ENCODE results near the gene ALDH1A1. TPM values are rescaled to one million over a fixed set of nuclear protein-coding genes. Genes with fewer than 3 reads are reported as not detected.

Gene ALDH1A1
- total and polyA plus RNA-seq, 5 donors = 35.3 to 56.7 (median 40.8) TPM

GRCh38 chr9:72986522-72987116, 33.8 kb upstream of the ALDH1A1 start:
- 92% methylated on average over 6 of the region's 6 CpGs for WGBS
- Histone ChIP-seq H3K9me3 (ENCODE audit: control insufficient read depth, low read length) (no peaks in the 10 kb centered on the region), H3K27ac (ENCODE audit: low read length) (no peak overlapping the region), H3K4me3 (ENCODE audit: low read length) (no peak overlapping the region), H3K4me1 (ENCODE audit: control insufficient read depth, insufficient read depth, low read length) (peaks cover 3% of the 10 kb centered on the region), H3K27me3 (ENCODE audit: control insufficient read depth, insufficient read depth) (no peaks in the 10 kb centered on the region)
- ATAC-seq (no peak), DNase-seq (no peak)
- intact Hi-C loops (cut with DNase I) = no loop called here

- 92% methylated on average over 3 of the region's 3 CpGs for WGBS
- ATAC-seq = no peak
- Histone ChIP-seq H3K9me3 (ENCODE audit: control insufficient read depth, low read length) (no peaks in the 10 kb centered on the region), H3K27me3 (ENCODE audit: control insufficient read depth, insufficient read depth) (no peaks in the 10 kb centered on the region), H3K27ac (ENCODE audit: low read length) (no peak overlapping the region), H3K4me3 (ENCODE audit: low read length) (no peak overlapping the region), H3K4me1 (ENCODE audit: control insufficient read depth, insufficient read depth, low read length) (peaks cover 3% of the 10 kb centered on the region)
- intact Hi-C loops (cut with DNase I) = no loop called here
- DNase-seq = no peak
Measured at GRCh38 chr9:72985746-72986145, 32.9 kb upstream of the ALDH1A1 start.

GRCh38 chr9:72984991-72985390, 32.1 kb upstream of the ALDH1A1 start:
- WGBS = 58% methylated on average over 3 of the region's 3 CpGs
- intact Hi-C loops (cut with DNase I) = no loop called here
- DNase-seq = peak in 1 of 3 donors; percentile 30

GRCh38 chr9:72984226-72984947, 31.5 kb upstream of the ALDH1A1 start:
- WGBS = 52% methylated on average over 2 of the region's 2 CpGs
- no peak overlapping the region for H3K27ac ChIP-seq (ENCODE audit: low read length)
- intact Hi-C loops (cut with DNase I) = no loop called here
- H3K27me3 ChIP-seq (ENCODE audit: control insufficient read depth, insufficient read depth) = no peaks in the 10 kb centered on the region
- no peak for ATAC-seq
- peaks cover 3% of the 10 kb centered on the region for H3K4me1 ChIP-seq (ENCODE audit: control insufficient read depth, insufficient read depth, low read length)
- no peak for DNase-seq
- H3K9me3 ChIP-seq (ENCODE audit: control insufficient read depth, low read length) = no peaks in the 10 kb centered on the region
- no peak overlapping the region for H3K4me3 ChIP-seq (ENCODE audit: low read length)

More at GRCh38 chr9:72984991-72985390, 32.1 kb upstream of the ALDH1A1 start:
- Histone ChIP-seq H3K27me3 (ENCODE audit: control insufficient read depth, insufficient read depth) (no peaks in the 10 kb centered on the region), H3K4me3 (ENCODE audit: low read length) (no peak overlapping the region), H3K4me1 (ENCODE audit: control insufficient read depth, insufficient read depth, low read length) (peaks cover 3% of the 10 kb centered on the region), H3K27ac (ENCODE audit: low read length) (no peak overlapping the region), H3K9me3 (ENCODE audit: control insufficient read depth, low read length) (no peaks in the 10 kb centered on the region)
- peak; percentile 66 to 87 for ATAC-seq

GRCh38 chr9:72983512-72984225, 30.8 kb upstream of the ALDH1A1 start:
- H3K27me3 ChIP-seq (ENCODE audit: control insufficient read depth, insufficient read depth) = no peaks in the 10 kb centered on the region
- no peaks in the 10 kb centered on the region for H3K9me3 ChIP-seq (ENCODE audit: control insufficient read depth, low read length)
- WGBS = 51% methylated on average over 5 of the region's 5 CpGs
- H3K4me3 ChIP-seq (ENCODE audit: low read length) = no peak overlapping the region
- peaks cover 3% of the 10 kb centered on the region for H3K4me1 ChIP-seq (ENCODE audit: control insufficient read depth, insufficient read depth, low read length)
- intact Hi-C loops (cut with DNase I) = no loop called here
- no peak for DNase-seq
- ATAC-seq = no peak
- no peak overlapping the region for H3K27ac ChIP-seq (ENCODE audit: low read length)

GRCh38 chr9:72983056-72983455, 30.2 kb upstream of the ALDH1A1 start:
- no peaks in the 10 kb centered on the region for H3K27me3 ChIP-seq (ENCODE audit: control insufficient read depth, insufficient read depth)
- intact Hi-C loops (cut with DNase I) = no loop called here
- H3K4me1 ChIP-seq (ENCODE audit: control insufficient read depth, insufficient read depth, low read length) = peaks cover 3% of the 10 kb centered on the region
- H3K27ac ChIP-seq (ENCODE audit: low read length) = no peak overlapping the region
- H3K4me3 ChIP-seq (ENCODE audit: low read length) = no peak overlapping the region
- ATAC-seq (no peak), DNase-seq (no peak)
- no peaks in the 10 kb centered on the region for H3K9me3 ChIP-seq (ENCODE audit: control insufficient read depth, low read length)

GRCh38 chr9:72982146-72982799, 29.4 kb upstream of the ALDH1A1 start:
- WGBS = 88% methylated on average over 5 of the region's 5 CpGs
- Histone ChIP-seq H3K27me3 (ENCODE audit: control insufficient read depth, insufficient read depth) (no peaks in the 10 kb centered on the region), H3K4me1 (ENCODE audit: control insufficient read depth, insufficient read depth, low read length) (peaks cover 3% of the 10 kb centered on the region), H3K27ac (ENCODE audit: low read length) (no peak overlapping the region), H3K9me3 (ENCODE audit: control insufficient read depth, low read length) (no peaks in the 10 kb centered on the region), H3K4me3 (ENCODE audit: low read length) (no peak overlapping the region)
- ATAC-seq (no peak), DNase-seq (no peak)
- intact Hi-C loops (cut with DNase I) = no loop called here

GRCh38 chr9:72981433-72981832, 28.6 kb upstream of the ALDH1A1 start:
- DNase-seq (no peak), ATAC-seq (no peak)
- H3K27me3 ChIP-seq (ENCODE audit: control insufficient read depth, insufficient read depth) = no peaks in the 10 kb centered on the region
- no peak overlapping the region for H3K4me3 ChIP-seq (ENCODE audit: low read length)
- intact Hi-C loops (cut with DNase I) = no loop called here
- 94% methylated on average over 5 of the region's 5 CpGs for WGBS
- H3K27ac ChIP-seq (ENCODE audit: low read length) = no peak overlapping the region
- H3K9me3 ChIP-seq (ENCODE audit: control insufficient read depth, low read length) = no peaks in the 10 kb centered on the region
- peaks cover 3% of the 10 kb centered on the region for H3K4me1 ChIP-seq (ENCODE audit: control insufficient read depth, insufficient read depth, low read length)

GRCh38 chr9:72980600-72981265, 27.9 kb upstream of the ALDH1A1 start:
- intact Hi-C loops (cut with DNase I) = no loop called here
- 72% methylated on average over 12 of the region's 12 CpGs for WGBS

GRCh38 chr9:72980183-72980582, 27.3 kb upstream of the ALDH1A1 start:
- Histone ChIP-seq H3K9me3 (ENCODE audit: control insufficient read depth, low read length) (no peaks in the 10 kb centered on the region), H3K4me1 (ENCODE audit: control insufficient read depth, insufficient read depth, low read length) (peaks cover 3% of the 10 kb centered on the region), H3K4me3 (ENCODE audit: low read length) (no peak overlapping the region), H3K27ac (ENCODE audit: low read length) (no peak overlapping the region), H3K27me3 (ENCODE audit: control insufficient read depth, insufficient read depth) (no peaks in the 10 kb centered on the region)
- WGBS = 96% methylated on average over 2 of the region's 2 CpGs
- ATAC-seq (no peak), DNase-seq (no peak)
- intact Hi-C loops (cut with DNase I) = no loop called here

More at GRCh38 chr9:72980600-72981265, 27.9 kb upstream of the ALDH1A1 start:
- H3K4me1 ChIP-seq (ENCODE audit: control insufficient read depth, insufficient read depth, low read length) = peaks cover 3% of the 10 kb centered on the region
- no peak for DNase-seq
- H3K9me3 ChIP-seq (ENCODE audit: control insufficient read depth, low read length) = no peaks in the 10 kb centered on the region
- H3K4me3 ChIP-seq (ENCODE audit: low read length) = no peak overlapping the region
- H3K27ac ChIP-seq (ENCODE audit: low read length) = no peak overlapping the region
- ATAC-seq = no peak
- no peaks in the 10 kb centered on the region for H3K27me3 ChIP-seq (ENCODE audit: control insufficient read depth, insufficient read depth)
